WTC11 (cell line): ENCODE data around the gene EFCAB14.

Experiments
- CTCF ChIP-seq: fragments of 200-600 bp; IDR thresholded peaks from 2 replicates; pipeline ENCODE4 v1.8.0; 2022; ENCODE audit warnings: antibody characterized with exemption
- EMX1 ChIP-seq: fragments of 250-450 bp; sonication (Bioruptor Pico); IDR thresholded peaks from 2 replicates; pipeline ENCODE4 v1.8.0; 2021; ENCODE audit warnings: mild to moderate bottlenecking
- ESRRA ChIP-seq: sonication (generic); formaldehyde crosslinking; IDR thresholded peaks from 2 replicates; pipeline ENCODE4 v1.8.1; 2022; ENCODE audit warnings: mild to moderate bottlenecking, missing genetic modification reagents, borderline replicate concordance
- JUN ChIP-seq: sonication (generic); formaldehyde crosslinking; IDR thresholded peaks from 2 replicates; pipeline ENCODE4 v1.8.0; 2023; ENCODE audit warnings: mild to moderate bottlenecking, missing genetic modification reagents

GRCh38 chr1:46686255-46686654 lies 32.7 kb downstream of the EFCAB14 start:
- TF ChIP-seq ESRRA (no peak), EMX1 (no peak), JUN (CRISPR knock-in tag) (no peak), CTCF (no peak)
